Omental fat pad (tissue), 4 donors: Measurements from ENCODE around the gene SIGMAR1. TPM values are rescaled to one million over a fixed set of nuclear protein-coding genes. Genes with fewer than 3 reads are reported as not detected.
A peak's percentile ranks its signal among the peaks of the same experiment; 100 is the strongest.

Experiments
- ATAC-seq: fragments of 150-250 bp; one replicate; pipeline ENCODE4 v1.9.1; 2016; ENCODE audit warnings: mild to moderate bottlenecking, moderate library complexity; ENCODE audit not compliant: low FRiP score
- DNase-seq: peaks from one replicate; pipeline ENCODE4 v3.0.0-alpha.2; 2019; ENCODE audit warnings: low spot score
- CTCF ChIP-seq, 3 donors: fragments of 450-650 bp; IDR thresholded peaks; one replicate each; pipeline ENCODE4 v1.5.1; 2016 to 2017; ENCODE audit warnings: antibody characterized with exemption in 3 of 3, mild to moderate bottlenecking in 3 of 3, moderate library complexity in 2 of 3
- total RNA-seq, 4 donors: library from RNA; depleted of rRNA; stranded (reverse); fragments of >200 nt; gene quantifications; one replicate each; pipeline ENCODE4 v1.1.0, GENCODE V29; 2016

The SIGMAR1 gene
- total RNA-seq, 4 donors from 2014 or later: 72.9 to 88.6 (median 73.2) TPM

GRCh38 chr9:34655394-34655793 lies 17.8 kb upstream of the SIGMAR1 start:
- ATAC-seq (no peak), DNase-seq (no peak)
- no peak for TF ChIP-seq CTCF (IDR thresholded peaks at IDR 0.05)

GRCh38 chr9:34654323-34655051 lies 16.9 kb upstream of the SIGMAR1 start:
- TF ChIP-seq CTCF (IDR thresholded peaks at IDR 0.05): no peak
- DNase-seq (no peak), ATAC-seq (peak; percentile 48)

- ATAC-seq (no peak), DNase-seq (no peak)
- no peak for TF ChIP-seq CTCF (IDR thresholded peaks at IDR 0.05)
Observed at GRCh38 chr9:34653151-34654072, 15.8 kb upstream of the SIGMAR1 start.

DNA sequence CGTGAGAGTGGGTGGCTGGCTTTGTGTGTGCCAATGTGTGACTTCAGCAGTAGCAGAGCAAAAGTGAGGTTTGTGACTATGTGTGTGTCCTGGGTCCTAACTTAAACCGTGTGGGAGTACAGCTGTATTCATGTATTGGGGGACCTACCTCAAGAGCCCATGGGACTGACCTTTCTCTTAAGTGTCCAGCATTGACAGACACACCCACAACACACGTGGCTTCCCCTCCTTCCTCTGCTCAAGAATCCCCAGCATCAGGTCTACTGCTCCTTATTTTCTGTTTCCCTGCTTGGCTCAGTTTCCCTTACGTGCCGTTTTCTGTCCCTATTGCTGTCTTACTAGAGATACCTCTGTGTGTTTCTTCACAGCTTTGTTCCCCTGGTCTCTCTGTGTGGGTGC lies 15.0 kb upstream of the SIGMAR1 start:
- no peak for DNase-seq
- TF ChIP-seq CTCF (IDR thresholded peaks at IDR 0.05): no peak
- no peak for ATAC-seq

- TF ChIP-seq CTCF (IDR thresholded peaks at IDR 0.05): no peak
- ATAC-seq (peak; percentile 63), DNase-seq (peak; percentile 44)
Observed at GRCh38 chr9:34651876-34652601, 14.5 kb upstream of the SIGMAR1 start, which contains the start of gene IL11RA. Gene IL11RA (plus strand): TSS chr9:34652185. CDS start chr9:34655218, 3,033 bp downstream.

DNA sequence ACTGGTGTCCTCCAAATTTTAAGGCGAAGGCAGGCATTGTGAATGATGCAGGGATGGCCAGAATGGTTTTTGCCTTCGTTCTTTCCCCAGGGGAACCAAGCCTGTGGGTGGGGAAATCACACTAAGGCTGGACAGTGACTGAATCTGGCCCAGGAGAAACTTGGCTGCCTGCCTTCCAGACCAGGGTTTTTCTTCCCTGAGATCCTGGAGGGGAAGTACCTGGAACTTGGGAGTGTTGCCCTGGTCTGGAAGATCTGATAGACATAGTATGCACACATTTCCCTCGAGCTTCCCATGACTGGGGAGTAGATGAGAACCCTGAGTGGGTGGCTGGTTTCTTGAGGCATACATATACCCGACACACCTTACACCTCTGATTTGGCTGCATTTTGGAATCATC lies 13.7 kb upstream of the SIGMAR1 start:
- ATAC-seq (peak; percentile 12), DNase-seq (no peak)
- no peak for TF ChIP-seq CTCF (IDR thresholded peaks at IDR 0.05)
